HG03175 (cell line): ENCODE results near the gene MAGI2.

Source experiments
- ATAC-seq: cut with Tn5 transposase; IDR thresholded peaks from one replicate; pipeline ENCODE4 v1.9.1; 2021; ENCODE audit warnings: mild to moderate bottlenecking, moderate library complexity; ENCODE audit not compliant: unreplicated experiment

The MAGI2 gene

DNA sequence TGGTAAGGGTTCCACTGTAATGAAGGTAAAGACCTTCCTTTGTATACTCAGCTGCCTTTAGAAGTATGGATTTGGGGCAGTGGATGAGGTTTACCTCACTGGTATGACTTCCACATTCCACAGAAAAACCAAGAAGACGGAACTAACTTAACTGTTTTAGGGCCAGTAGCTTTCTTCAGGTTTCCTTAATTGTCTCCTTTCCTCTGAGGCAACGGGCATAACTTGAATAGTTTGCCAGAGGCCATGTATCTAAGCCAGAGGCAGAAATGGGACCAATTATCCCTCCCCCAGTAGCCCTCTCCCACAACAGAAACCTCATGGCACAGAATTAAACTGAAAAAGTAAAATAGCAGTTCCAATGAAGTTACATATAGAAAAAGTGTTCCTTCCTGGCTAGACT is 1373.2 kb downstream of the MAGI2 start:
- ATAC-seq, result no peak

DNA sequence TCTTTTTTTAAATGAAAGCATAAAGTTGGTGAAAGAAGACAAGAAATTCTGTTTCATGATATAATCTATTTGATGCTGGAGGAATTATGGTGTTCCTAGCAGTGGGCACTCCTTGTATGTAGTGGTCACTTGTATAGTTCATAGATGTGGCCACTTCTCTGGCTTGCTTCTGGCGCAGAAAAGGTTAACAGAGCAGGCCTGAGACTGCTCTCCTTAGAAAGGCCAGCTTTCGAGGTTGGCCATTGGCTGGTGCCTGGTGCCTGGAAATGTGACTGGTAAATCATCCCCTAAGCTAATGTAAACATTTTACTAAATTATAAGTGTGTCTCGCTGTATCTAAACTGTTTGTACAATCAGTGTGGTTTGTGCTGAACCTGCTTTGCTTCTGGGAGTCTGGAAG is 1378.8 kb downstream of the MAGI2 start:
- ATAC-seq, result no peak

DNA sequence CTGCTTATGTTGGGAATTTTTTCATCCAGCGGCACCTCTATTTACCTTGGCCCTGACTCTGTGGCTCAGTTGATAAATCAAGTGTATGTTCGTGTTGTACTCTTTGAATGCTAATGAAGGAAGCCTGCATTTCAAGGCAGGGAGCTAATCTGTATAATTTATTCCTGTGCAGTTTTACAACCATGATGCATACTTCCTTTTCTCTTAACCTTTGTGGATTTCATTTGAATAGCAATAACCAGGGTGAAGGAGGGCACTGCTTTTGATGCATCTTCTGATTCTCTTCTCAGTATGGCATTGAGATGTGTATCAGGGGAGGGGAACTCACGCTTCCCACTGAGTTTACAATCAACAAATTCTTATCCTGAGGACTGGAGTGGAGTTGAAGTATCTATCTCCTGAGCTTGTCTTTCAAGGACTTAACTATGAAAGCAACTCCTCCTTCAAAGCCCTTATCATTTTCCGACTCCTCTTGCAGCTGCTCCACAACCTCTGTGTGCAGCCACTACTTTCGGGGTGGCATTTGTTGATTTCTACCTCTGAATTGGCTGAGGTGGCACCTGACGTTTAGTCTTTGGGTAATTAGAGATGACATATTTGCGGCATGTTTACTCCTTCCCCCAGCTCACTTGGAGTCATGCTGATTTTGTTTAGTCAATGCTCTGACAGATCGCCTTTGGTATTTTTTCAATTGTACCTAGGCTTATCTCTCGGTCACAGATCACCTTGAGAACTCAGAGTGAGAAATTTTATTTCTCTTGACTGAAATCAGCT is 1379.7 kb downstream of the MAGI2 start:
- no peak for ATAC-seq

DNA sequence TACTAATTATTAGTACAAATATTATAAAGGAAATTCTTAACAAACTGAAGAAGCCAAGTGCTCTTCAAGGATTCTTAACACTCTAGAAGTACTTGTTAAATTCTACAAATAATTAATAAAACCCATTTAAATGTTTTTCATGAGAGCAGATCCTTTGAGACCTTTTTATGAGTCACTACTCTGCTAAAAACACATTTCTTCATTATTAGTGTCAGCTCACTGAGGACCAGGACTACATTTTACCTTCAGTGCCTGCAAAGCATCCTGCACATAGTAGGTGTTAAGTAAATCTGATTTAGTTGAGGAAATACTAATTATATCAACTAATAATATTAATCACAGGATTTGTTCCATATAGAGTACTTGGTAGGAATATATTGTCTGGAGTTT is 1381.3 kb downstream of the MAGI2 start:
- ATAC-seq, result no peak

DNA sequence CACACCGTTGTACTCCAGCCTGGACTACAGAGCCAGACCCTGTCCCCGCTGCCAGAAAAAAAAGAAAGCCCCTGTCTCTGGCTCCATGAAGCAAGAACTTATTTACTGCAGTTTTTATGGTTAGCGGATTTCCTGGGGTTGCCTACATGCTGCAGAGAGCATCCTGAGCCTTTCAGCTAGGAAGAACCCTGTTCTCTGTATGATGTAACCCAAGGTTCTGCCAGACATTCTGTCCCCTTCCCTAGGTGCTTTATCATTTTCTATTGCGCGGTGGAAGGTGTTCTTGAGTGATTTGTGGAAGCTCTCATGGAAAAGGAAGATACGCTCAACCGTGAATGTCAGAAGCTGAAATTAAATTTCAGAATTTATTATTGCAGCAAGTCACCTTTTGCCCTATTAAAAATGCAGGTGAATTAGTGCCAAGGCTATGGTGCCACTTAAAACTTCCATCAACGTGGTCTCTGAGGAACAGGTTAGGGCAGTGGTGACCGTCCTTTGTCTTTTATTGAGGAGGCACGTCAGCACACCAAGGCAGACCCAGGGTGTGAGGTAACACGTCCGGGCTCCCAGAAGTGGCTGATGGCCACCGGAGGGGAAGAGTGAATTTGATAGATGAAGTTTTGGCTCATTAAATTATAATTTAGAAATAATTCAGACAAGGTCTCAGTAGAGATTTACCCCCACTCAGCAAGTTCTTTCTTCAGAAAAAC is 1381.8 kb downstream of the MAGI2 start:
- no peak for ATAC-seq

DNA sequence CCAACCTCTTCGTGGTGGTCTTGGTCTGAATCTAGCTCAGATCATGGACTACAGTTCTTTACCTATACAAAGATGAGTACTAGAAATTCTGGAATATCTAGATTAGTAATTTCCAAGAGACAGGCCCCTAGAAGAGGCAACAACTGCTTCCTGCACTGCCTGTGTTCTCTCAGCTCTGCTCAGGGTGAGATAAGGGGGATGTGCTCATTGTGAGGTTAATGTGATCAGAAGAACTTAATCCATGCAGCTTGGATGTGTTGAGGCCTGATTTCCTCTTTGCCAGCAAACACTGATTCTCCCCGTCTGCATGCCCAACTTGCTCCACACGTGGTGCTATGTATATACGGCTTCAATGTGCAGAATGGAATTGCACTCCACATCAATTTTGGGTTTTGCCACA is 1386.9 kb downstream of the MAGI2 start:
- ATAC-seq, result no peak

DNA sequence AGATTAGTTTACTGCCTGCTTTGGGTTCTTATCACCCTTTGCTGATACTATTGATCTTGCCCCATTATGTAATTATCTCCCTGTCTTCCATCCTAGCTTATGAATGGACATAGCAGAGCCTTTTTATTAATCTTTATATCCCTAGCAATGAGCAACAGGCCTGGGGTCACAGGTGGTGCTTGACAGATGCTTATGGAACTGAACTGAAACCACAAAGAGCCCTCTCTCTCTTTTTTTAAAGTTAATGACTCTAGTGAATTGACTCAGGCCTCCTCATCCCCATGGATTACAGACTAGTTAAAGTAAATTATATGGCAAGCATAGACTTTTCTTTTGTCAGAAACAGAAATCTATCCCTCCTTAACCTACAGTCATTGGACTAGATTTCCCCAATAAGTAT is 1389.7 kb downstream of the MAGI2 start:
- ATAC-seq, result no peak

DNA sequence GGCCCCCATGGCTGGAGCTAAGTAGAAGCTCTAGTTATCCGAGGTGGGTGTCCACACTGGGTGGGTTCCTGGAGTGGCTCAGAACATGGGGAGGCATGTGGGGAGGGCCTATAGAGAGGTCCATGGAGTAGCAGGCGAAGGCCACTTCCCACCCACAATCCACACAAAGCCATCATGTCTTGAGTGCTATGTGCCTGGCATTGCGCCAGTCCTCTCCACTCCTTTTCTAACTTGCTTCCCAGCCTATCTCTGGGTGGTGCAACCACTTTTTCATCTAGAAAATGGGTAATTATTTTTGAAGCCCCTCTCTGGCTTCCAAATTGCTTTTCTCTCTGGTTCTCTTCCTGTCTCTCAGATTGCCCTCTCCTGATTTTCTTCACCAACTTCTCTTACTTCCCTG is 1391.3 kb downstream of the MAGI2 start:
- ATAC-seq, result no peak

DNA sequence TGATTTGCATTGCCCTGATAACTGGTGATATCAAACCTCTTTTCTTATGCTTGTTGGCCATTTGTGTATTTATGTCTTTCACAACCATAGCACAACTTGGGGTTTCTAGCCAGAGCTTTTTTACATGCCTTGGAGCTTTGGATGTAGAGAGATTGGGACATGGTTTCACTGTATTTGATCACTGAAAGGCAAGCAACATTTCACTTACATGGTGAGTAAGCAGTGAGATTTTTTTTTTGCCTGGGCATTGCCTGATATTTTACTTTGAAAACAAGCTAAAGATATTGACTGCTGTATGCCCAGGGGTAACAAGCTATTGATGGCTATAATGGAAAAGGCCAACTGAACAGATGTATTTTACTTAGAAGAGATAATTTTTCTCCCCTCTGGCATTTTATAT is 1395.9 kb downstream of the MAGI2 start:
- ATAC-seq, result no peak

DNA sequence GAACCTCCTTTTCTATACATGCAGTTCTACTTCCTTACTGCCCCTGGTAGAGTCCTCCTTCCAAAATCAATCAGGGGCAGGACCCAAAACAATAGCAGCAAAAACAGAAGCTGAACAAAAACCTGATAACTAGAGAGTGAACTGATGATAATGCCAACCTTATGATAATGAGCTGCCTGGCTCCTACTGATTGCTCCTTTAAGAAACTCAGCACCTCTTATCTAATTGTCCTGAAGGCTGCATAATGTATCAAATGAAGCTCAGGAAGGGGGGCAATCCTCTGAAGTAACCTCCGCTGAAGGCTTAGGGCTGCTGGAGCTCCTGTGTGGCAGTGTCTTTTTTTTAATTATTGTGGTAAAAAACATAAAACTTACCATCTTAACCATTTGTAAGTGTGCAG is 1397.9 kb downstream of the MAGI2 start:
- no peak for ATAC-seq

DNA sequence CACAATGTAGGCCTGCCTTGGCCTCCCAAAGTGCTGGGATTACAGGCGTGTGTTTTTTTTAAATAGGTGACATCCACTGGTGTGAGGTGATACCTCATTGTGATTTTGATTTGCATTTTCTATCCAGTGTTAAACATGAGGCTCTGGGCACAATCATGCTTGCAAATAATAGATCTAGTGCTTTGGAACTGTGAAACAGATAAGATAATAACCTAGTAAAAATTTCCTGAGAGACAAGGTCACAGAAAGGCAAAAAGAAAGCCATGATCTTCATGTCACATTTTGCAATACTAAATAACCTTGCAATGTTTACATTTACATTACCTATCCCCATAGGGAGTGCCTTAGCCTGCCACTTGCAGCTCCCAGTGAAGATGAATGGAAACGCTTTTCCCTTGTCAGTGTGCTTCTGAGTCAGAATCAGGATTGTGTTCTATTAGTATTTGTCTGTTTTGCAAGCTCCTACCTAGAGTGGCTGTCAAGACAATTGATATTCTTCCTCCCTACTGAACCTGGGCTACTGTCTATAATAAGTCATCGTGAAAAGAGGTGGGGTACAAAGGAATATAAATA is 1398.4 kb downstream of the MAGI2 start:
- no peak for ATAC-seq

DNA sequence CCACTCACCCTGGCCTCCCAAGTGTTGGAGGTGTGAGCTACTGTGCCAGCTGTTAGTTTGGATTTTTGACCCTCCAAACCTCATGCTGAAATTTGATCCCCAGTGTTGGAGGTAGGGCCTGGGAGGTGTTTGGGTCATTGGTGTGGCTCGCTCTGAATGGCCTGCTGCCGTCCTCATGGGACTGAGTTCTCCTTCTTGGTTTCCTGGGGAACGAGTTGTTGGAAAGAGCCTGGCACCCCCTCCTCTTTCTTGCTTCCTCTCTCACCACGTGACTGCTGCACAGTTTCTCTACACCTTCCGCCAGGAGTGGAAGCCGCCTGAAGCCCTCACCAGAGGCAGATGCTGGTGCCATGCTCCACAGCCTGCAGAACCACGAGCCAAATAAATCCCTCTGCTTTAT is 1401.4 kb downstream of the MAGI2 start:
- ATAC-seq, result no peak

DNA sequence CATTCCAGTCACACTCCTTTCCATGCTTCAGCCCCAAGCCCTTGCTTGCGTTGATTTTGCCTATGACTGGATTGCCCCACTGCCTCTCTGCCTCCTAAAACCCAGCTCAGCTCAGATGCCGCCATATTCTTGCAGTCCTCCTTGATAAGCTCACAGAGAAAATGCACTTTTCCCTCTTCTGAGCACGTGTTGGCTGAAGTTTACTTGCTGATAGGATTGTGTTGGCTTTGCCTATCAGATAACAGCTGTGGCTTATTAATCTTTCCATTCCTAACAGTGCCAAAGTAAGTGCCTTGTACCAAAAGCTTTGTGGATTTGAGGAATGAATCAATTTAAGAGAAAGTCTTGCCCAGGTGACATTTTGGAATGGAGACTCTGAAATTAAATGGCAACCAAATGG is 1405.7 kb downstream of the MAGI2 start:
- ATAC-seq, result no peak

DNA sequence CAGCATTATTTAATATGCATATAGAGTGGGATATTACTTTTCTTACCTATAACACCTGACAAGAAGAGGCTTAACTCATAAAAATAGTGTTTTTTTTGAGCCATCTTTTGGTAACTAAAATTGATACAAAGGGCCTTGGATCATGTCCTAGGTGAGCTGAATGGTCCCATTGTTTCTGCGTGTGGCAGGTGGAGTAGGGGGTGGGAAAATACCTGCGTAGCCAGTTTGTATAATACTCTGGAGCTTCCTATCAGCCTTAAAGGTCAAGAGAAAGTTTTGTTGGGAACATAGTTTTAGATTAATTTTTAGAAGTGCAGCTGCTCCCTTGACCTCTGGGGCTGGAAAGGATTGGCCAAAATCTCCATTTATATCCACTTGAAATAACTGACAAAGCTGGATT is 1410.3 kb downstream of the MAGI2 start:
- ATAC-seq, result no peak

DNA sequence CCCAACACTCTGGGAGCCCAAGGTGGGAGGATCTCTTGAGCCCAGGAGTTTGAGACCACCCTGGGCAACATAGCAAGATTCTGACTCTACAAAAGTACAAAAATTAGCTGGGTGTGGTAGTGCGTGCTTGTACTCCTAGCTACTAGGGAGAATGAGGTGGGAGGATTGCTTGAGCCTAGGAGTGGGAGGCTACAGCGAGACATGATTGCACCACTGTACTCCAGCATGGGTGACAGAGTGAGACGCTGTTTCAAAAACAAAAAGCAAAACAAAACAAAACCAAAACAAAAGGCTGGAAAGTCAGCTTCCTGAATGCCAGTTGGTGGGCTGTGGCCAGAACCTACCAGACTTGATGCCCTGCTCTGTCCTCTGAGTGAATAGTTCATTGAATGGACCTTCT is 1412.0 kb downstream of the MAGI2 start:
- no peak for ATAC-seq

DNA sequence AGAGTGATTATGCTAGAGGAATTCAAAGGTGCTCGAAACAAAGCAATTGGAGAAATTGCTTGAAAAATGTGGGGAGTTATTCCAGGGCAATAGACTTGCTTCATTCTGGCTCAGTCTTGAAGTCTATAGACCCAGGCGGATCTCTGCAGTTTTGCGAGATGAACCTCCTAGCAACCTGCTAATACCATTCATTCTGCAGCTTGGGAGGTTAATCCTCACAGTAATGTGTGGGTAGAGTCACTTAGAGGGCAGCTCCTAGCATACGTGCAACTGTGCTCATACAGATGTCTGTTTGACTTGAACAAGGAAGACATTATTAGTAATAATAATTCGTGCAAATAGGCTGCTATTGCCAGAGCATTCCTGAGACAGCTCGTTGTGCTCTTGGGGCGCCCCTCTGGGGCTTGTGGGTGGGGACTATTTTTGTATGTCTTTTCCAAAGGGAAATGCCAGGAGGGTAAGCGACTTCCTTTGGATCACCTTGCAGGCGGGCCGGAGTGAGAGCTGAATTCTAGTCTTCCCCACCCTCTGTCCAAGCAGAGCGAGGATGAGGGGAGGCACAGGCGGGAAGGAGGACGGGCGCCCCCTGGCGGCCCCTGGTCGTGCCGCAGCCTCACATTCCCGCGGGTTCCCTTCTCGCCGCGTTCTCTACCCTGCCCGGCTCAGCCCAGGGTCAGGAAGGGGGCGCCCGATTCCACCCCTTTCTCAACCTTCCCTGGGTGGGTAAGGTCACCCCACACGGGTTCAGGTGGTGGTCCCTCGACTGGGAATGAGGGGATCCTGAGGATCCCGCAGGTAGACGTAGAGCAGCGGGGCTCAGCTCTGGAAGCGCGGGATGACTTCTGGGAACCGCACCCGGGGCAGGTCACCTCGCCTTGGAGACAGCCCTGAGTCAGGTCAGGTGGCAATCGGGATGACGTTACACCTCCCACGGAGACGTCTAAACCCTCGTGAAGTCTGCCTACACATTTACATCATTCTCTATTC is 1413.4 kb downstream of the MAGI2 start:
- ATAC-seq, result peak; percentile 91

DNA sequence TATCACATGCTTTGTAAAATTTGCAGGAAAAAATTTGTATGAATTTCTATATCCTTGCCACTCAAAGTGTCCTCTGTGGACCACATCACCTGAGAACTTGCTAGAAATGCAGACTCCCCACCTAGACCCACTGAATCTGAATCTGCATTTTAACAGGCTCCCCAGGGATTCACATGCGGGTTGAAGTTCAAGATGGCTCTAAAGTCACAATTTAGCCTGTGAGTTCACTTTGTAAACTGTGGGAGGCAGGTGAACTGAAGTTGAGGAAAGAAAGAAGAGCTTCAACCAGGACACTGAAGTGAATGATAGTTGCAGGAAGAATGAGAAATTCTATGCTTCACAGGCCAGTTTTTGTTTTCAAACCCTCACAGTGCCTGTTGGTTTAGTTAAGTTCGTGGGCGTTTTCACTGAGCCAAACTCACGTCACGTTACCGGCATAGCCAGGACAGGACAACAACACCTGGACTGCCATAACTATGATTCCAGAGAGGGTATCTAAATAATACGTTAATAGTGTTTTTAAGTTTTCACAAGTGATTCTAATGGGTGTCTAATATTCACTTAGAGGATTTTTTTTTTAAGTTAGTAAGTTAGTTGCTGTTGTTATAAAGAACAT is 1414.9 kb downstream of the MAGI2 start:
- no peak for ATAC-seq

DNA sequence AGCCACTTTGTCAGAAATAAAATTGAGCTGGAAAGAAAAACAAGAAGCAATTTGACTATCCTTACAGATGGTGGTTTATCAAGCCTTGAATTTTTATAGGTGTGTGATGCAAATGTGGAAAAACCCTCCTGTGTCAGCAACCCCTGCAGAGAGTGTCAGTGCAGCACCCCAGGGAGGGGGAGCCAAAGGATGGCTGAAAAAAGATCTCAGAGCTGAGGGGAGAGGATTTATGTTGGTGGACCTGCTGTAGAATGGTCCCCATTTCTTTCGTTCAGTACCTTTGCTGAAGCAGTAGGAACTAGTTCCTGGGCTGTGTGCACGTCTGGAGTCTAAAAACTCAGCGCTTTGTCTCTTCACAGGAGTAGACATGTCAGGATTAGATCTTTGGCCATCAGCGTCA is 1415.9 kb downstream of the MAGI2 start:
- no peak for ATAC-seq

DNA sequence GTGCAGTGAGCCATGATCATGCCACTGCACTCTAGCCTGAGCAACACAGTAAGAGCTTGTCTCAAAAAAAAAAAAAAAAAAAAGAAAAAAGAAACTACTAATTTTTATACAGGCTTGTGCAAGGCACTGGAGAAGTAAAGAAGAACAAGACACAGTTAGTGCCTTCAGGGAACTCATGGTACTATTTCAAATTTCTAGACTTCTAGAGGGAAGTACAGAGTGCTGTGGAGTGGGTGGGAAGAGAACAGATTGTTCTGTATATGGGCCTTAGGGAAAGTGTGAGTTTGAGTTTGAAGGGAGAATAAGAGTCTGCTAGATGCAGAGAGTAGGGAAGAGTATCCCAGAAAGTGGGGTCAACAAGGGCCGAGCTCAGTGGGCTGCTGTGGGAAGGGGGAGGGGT is 1420.1 kb downstream of the MAGI2 start:
- ATAC-seq, result no peak

DNA sequence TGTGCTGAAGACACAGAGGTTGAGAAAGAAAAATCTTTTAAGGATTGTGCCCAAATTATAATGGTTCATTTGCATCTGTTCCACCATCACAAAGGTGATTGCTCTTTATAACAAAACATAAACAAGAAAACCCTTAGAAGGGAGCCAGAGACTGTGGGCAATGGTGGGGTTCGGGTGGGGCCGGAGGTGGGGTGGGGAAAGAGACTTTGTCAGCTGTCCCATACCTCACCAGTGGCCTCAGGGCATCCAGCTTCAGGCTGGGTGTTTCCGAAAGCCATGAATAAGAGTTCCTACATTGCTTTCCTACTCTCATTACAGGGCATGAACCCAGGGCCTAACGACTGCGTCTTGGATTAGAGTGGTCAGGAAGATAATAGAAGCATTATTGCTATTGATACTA is 1427.0 kb downstream of the MAGI2 start:
- no peak for ATAC-seq

DNA sequence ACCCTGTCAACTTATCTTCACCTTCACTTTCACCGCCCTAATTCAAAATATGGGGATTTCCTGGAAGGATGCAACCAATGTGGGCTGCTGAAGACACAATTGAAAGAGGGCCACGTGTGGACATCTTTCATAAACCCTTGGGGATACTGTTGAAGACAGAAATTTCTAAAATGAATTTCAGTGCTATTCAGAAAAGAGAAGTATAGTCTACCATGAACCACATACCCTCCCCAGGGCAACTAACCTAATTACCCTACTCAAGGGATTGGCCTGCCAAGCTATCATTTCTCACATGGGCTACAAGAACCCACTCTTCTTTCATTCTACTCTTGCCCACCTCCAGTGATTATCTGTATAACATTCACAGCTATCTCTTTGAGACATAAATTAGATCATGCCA is 1428.9 kb downstream of the MAGI2 start:
- ATAC-seq, result no peak
